HG03442 (cell line): Measurements from ENCODE around the gene JPH3.
"Not testable (repeated sequence)": the region's sequence is repeated elsewhere in the genome, so short reads cannot be mapped to it uniquely, and the experiment has no call there.

ENCODE experiments used
- ATAC-seq: cut with Tn5 transposase; IDR thresholded peaks from one replicate; pipeline ENCODE4 v1.9.1; 2021; ENCODE audit warnings: mild to moderate bottlenecking, moderate library complexity; ENCODE audit not compliant: unreplicated experiment

Gene JPH3

GRCh38 chr16:87677830-87678229, 75.5 kb downstream of the JPH3 start:
- ATAC-seq, result no peak

- ATAC-seq, result no peak
Observed at GRCh38 chr16:87678618-87679017, 76.3 kb downstream of the JPH3 start.

DNA sequence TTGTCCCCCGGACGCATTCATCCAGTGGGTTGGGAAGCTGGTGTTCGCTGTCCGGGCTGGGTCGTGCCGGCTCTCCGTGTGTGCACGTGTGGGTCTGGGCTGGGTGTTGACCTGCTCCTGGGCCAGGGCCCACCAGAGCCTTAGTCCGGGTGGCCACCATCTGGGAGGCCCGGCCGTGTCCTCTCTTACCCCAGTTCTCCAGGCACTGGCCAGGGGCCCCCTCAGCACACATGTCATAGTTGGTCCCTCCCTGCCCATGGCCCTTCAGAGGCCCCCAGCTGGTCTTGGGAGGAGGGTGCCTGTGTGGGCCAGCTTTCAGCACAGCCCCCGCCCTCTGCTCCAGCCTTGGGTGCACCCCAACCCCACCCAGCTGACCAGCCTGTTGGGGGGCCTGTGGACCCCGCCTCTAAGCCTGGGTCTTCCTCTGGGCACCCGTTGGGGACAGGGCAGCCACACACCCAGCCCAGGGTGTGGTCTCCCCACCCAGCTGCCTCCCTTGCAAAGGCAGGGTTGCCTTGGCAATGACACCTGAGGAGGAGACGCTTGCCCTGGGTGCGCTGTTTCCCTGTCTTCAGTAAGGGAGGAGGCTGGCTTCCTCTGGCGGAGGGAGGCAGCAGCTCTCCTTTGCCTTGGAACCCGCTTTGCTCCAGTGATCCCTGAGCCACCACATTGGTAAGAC, 77.4 kb downstream of the JPH3 start:
- no peak for ATAC-seq

DNA sequence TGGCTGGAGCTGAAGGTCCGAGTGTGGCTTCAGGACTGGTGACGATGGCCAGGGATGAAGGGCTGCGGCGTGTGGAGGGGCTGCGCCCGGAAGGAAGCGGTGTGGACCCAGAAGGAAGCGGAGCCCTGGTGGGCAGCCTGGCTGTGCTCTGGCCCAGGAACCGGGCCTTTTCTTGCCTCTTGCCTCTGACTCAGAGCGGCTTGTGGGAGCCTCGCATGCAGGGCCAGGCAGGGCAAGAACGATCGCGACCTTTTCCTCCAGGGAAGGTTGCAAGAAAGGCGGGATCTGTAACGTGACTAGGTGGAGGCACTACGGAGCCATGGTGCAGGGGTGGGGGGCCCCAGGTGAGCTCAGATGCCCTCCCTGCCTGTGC, 78.0 kb downstream of the JPH3 start:
- no peak for ATAC-seq

GRCh38 chr16:87681051-87681602, 78.8 kb downstream of the JPH3 start:
- ATAC-seq, result not testable (repeated sequence)

DNA sequence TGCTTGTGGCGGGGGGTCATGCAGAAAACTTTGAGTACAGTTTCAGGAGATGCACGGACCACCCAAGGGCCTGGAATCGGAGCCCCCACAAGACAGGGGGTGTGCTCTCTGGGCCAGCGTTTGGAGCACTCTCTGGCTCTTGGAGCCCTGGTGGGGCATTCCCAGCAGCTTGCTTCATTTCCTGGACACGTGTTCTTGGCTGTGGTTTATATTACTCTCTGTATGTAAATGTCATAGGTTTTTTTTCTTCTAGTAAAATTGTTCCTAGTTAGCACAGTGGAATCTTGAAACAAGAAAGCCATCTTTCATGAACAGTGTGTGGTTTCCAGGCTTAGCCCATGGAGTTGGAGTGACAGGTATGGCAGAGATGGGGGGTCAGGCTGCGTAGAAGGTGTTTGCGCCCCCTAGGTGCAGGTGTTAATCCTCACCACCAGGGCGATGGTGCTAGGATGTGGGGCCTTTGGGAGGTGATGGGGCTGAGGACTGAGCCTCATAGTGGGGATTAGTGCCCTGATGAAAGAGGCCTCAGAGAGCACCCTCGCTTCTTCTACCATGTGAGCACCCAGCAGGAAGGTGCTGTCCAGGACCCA, 79.8 kb downstream of the JPH3 start:
- no peak for ATAC-seq

DNA sequence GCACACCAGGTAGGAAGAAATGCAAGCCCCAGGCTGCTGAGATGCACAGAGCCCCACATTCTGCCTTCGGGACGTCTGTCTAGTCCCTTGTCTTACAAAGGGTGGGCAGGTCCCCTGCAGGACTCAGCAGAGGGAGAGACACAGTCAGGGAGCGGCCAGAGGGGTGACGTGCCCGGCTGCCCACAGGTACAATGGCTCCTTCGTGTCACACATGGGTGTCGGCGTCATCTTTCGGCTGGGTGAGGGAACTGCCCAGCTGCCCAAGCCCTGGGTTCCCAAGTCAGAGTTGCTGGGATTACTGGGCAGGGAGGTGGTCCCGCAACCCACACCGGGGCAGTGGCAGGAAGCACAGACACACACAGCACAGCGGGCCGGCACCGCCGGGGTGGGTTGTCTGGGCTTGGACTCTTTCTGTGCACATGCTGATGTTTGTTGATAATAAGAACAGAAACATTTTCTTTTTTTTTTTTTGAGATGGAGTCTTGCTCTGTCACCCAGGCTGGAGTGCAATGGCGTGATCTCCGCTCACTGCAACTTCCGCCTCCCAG, 80.6 kb downstream of the JPH3 start:
- ATAC-seq, result no peak

DNA sequence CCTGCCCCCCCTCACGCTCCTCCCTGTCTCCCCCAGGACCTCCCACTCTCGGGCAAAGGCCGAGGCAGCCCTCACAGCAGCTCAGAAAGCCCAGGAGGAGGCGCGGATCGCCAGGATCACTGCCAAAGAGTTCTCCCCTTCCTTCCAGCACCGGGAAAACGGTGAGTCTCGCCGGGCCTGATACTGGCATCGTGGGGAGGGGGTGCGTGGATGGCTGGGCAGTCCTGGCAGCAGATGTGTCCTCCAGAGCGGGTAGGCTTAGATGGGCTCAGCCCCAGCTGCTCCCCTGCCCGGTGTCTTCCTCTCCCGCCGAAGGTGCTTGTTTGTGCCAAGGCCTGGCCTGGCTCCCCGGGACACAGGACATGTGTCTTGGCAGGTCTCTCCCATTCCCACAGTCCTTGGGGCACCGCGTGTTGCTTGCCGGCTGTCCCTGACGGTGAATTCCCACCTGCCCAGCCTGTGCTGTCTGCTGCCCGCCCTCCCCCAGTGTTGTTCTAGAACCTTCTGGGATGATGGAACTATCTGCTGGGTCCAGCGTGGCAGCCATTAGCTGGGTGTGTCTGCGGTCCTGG, 81.9 kb downstream of the JPH3 start:
- ATAC-seq, result no peak

GRCh38 chr16:87684711-87685404, 82.5 kb downstream of the JPH3 start:
- no peak for ATAC-seq

DNA sequence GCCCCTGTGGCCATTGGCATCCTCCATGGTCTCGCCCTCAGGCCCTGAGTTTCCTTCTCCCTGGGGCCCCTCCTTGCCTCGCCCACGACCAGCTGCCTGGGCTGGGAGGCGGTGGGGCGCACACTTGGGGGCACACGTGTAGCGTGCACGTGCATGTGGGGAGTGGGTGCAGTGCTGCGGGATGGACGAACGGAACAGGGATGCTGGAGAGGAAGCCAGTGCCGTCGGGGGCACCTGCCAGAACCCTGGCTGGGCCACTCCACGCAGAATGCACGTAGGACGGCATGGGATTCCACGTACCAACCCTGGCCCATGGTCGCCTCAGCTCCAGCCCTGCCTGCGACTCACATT, 83.1 kb downstream of the JPH3 start:
- no peak for ATAC-seq

DNA sequence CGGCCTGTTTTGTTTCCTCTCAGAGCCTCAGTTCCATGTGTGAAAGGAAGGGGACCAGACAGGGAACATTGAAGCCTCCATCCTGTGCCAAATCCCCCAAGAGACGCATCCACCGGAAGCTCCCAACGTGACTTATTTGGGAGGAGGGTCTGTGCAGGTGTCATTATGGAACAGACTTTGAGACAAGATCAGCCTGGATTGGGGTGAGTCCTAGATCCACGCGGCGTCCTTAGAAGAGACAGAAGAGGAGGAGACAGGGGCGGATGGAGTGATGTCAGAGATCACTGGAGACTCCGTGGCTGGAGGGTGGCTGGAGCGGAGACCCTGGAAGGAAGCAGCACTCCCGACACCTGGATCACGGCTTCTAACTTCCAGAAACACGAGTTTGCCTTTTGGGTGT, 83.5 kb downstream of the JPH3 start:
- no peak for ATAC-seq

GRCh38 chr16:87686697-87687096, 84.4 kb downstream of the JPH3 start:
- ATAC-seq, result no peak

GRCh38 chr16:87687126-87687910, 85.0 kb downstream of the JPH3 start:
- ATAC-seq, result no peak

DNA sequence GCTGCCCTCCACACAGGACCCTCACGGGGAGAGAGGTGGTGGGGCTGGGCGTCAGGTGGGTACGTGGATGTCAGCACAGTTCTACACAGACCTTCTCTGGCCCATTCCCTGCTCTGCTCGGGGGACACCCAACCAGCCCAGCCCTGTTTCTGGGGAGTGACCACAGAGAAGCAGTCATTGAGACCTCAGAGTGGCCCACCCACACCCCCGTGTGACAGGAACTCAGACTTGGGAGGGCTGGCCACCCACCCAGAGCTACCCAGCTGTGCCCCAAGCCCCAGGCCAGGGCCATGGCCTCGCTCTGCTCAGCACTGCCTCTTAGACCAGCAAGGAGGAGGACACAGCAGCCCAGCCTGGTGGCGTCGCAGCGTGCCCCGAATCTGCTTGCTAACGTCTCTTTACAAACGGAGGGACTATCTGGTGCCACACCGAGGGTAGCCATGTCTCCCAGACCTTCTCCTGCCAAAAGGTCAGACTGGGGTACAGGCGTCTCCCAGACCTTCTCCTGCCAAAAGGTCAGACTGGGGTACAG, 85.8 kb downstream of the JPH3 start:
- no peak for ATAC-seq

GRCh38 chr16:87688876-87689815, 86.8 kb downstream of the JPH3 start:
- ATAC-seq, result no peak

- ATAC-seq, result no peak
Observed at GRCh38 chr16:87689956-87690465, 87.7 kb downstream of the JPH3 start.

DNA sequence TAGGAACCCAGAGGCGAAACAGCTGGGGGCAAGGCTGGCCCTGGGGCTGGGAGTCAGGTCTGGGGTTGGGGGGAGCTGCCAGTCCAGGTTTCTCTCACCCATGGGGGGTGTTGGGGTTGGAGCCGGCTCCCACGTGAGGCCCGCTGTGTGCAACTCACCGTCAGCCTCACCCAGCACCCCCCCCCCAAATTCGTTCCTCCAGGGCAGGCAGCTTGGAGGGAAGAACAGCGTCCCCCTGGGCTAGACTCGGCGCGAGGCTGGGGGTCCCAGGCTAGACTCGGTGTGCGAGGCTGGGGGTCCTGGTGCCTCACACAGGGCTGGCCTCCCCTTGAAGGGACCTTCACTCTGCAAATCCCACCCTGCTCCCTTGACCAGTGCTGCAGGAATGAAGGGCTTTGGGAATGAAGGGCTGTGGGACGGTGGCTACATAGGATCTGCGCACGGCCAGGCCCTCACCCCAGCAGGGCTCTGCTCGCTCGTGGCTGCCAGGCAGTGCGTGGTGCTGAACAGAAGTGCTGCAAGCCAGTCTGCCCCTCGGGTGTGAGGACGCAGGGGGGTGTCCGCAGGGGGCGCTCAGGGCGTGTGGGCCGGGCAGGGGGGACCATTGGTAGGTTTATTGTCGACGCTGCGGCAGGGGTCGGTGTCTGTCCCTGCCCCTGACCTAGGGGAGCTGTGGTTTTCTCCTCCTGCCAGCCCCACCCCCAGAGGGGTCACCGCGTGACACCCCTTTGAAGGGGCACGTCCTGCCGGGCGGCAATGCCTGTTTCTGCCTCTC, 88.8 kb downstream of the JPH3 start:
- ATAC-seq, result no peak

GRCh38 chr16:87691686-87692079, 89.4 kb downstream of the JPH3 start:
- ATAC-seq, result no peak
